Activated CD8-positive, alpha-beta memory T cell treated with anti-CD3 and anti-CD28 coated beads for 36 hours (primary cell): ENCODE results near the gene ATG12. TPM values are rescaled to one million over a fixed set of nuclear protein-coding genes. Genes with fewer than 3 reads are reported as not detected.

Experiments
- total RNA-seq, 2 experiments: library from RNA; stranded (reverse); gene quantifications; one replicate each; pipeline ENCODE4 v1.2.3, GENCODE V29; 2021

Gene ATG12
- total RNA-seq, 2 experiments from 2014 or later: 34.2 to 37.0 TPM

Other genes starting within 250 kb of the ATG12 start
- 1 to 10 TPM in 1 of 2 experiments, under 1 TPM in 1; 0.15 to 1.0 TPM for gene TICAM2, start 239.1 kb downstream of the ATG12 start, total RNA-seq
- gene TMED7, start 215.5 kb downstream of the ATG12 start, total RNA-seq: 10 to 100 TPM; 47.7 to 48.5 TPM
- gene CDO1, start 24.9 kb downstream of the ATG12 start, total RNA-seq: under 1 TPM; 0.11 to 0.29 TPM
- gene AP3S1, start 370 bp upstream of the ATG12 start, total RNA-seq: 10 to 100 TPM; 75.6 to 80.7 TPM
- gene LVRN, start 120.9 kb upstream of the ATG12 start, total RNA-seq: not detected
- not detected for gene ARL14EPL, start 190.9 kb upstream of the ATG12 start, total RNA-seq
- gene COMMD10, start 243.5 kb upstream of the ATG12 start, total RNA-seq: 10 to 100 TPM; 14.5 to 18.1 TPM